Inflammatory macrophage treated with lipopolysaccharide for 1 hour (primary cell): ENCODE measurements around the gene GLUL.
A peak's percentile ranks its signal among the peaks of the same experiment; 100 is the strongest.
"Not testable (repeated sequence)": the region's sequence is repeated elsewhere in the genome, so short reads cannot be mapped to it uniquely, and the experiment has no call there.

Experiments used
- DNase-seq, 2 donors: peaks; one replicate each; pipeline ENCODE4 v3.0.0-alpha.2; 2020 to 2022

GLUL gene

DNA sequence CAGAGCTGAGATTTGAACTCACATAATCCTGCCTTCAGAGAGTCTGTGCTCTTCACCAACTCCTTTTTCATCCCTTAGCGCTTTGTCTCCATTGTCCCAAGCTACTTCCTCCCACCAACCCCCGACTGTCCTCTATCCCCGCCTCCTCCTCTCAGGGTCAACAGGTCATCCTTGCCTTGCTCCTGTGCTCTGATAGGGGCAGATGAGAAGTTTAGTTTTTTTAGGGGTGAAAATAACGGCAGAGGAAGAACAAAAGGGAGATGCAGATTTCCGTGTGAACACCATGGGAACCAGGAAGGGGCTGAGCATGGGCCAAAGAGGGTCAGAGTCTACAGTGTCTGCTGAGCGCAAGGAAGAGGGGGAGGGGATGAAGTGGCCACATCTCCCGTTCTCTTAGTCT lies 31.9 kb downstream of the GLUL start:
- DNase-seq: no peak

DNA sequence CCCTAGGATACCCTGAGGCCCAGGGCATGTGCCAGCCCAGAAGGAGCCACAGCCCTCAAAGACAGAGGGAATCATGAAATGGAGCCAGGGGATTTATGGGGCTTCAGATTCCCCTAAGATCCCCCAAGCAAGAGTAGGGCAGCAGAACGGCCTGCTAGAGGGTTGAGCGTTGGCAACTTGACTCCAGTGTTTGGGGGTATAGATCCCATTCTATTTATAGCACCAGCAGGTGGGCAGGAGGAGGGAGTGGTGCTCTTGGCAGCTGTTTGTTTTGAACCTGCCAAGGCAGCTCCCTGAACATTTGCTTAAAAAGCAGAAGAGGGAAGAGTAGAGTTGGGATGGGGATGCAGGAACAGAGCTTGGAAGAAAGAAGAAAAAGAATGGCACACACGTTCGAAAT lies 33.7 kb downstream of the GLUL start:
- no peak for DNase-seq

DNA sequence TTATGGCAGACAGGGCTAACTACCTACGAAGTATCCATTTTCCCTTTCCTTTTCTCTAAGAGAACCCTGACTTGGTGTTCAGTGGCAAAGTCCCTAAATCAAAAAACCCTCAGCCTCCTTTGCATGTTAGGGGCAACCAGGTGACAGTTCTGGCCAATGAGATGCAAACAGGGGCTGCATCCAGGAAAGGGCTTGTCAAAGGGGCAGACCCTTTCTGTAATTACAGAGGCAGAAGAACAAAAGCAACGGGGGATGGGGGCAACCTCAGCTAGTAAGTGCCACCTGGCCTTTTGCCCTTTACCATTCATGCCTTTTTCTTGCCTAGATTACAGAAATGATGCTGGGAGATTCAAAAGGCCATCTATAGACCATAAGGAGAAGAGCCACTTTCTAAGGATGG lies 34.4 kb downstream of the GLUL start:
- no peak for DNase-seq

DNA sequence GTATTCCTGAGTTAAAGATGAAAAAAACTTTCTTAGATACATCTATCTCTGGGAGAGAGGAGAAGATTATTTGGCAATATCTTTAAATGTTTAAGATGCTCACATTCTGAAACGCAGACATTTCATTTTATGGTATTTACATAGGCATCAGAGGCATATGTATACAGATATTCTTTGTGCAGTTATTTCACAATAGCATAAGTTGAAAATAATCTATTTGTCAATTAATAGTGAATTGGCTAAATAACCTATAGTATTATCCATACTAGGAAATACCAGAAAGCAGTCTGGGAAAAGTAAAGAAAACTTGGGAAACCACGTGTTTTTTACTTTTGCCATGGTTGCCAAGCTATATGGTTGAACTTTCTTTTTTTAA lies 35.9 kb downstream of the GLUL start:
- no peak for DNase-seq

DNA sequence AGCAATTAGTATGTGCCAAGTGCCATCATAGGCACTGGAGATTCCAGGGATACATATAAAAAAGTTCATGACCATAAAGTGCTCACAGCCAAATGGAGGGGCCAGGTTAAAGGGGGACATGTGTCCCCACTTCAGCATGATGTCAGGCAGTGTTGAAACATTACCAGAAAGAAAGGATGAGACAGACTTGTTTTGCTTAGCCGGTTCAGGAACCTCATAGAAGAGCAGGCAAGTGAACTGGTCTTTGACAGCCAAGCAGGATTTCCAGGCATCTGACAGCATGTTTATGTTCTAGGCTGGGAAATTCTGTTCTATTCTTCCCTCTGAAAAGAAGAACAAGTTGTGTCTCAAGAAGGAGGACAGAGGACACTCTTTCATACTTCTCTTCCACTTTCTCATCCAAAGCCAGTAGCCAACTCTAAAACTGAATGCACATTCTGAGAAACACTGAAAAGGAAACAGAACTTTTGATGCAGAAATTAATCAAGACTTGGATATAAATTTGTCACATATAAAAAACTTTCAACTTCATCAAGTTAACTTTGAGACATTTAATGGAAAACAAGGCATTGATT lies 39.7 kb downstream of the GLUL start:
- peak in 1 of 2 donors; percentile 7 for DNase-seq

DNA sequence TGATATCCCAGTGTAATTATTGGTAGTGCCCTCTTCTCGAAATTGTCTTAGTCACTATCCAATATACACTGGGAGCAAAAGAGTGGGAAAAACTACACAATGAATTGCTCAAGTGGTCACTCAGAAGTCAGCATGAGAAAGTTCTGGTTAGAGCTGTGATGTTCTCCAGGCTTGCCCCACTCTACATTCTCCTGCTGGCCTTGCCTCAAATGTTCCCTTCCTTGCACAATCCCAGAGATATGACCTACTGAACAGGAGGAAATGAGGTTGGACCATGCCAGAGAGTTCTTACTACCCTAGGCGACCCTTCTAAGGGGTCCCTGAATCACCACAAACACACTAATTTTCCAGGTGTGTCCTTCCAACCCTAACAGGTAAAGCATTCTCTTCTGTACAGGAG lies 40.8 kb downstream of the GLUL start:
- peak in 1 of 2 donors; percentile 36 for DNase-seq

DNA sequence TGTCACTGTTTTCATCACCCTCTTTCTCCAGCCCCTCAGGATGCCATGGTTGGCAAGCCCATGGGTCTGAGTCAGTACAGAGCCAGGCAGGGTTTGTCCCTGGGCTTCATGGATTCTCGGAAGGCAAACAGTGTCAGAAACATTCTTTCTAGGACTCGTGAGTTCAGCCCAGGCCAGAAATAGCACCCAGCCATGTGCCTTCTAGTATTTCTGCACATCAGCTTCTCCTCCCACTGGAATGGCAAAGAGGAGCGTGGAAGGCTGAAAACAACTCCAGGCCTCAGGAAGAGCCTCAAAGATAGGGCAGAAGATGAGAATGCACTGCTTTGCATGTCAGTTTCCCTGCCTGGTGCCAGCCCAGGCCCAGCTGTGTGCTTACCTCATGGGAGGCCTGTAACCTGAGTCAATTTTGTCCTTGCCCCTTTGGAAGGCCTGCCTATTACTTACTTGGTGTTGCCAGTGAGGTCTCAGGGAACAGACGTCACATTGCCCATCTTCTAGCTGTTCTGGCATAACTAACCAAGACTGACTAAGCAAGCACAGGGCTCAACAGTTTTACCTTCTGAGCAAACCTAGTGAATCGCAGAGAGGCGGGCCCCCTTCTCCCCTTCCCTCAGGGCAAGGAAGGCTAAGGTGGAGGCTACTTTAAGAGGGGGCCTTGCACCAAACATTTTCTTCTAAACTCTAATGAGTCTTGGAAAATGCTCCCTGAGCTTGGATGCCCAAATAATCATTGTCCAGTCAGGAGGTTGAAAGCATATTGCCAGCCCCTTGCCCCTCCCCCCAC lies 42.4 kb downstream of the GLUL start:
- DNase-seq: no peak

DNA sequence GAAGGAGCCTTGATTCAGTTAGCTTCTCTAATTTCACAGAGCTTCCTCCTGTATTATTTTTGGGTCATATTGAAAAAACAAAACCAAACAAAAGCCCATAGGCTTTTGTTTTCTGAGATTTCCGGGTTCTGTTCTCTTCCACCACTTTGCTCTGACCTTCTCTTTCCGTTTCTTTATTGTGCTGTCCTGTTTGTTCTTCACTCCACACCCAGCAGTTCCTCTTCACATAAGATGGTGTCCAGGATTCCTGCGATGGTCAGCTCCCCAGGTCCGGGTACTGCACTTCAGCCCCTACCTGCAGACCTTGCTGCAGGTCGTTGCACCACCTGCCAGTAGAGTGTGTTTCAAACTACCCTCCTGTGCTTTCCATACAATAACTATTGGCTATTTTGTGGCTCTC lies 44.6 kb downstream of the GLUL start:
- no peak for DNase-seq

DNA sequence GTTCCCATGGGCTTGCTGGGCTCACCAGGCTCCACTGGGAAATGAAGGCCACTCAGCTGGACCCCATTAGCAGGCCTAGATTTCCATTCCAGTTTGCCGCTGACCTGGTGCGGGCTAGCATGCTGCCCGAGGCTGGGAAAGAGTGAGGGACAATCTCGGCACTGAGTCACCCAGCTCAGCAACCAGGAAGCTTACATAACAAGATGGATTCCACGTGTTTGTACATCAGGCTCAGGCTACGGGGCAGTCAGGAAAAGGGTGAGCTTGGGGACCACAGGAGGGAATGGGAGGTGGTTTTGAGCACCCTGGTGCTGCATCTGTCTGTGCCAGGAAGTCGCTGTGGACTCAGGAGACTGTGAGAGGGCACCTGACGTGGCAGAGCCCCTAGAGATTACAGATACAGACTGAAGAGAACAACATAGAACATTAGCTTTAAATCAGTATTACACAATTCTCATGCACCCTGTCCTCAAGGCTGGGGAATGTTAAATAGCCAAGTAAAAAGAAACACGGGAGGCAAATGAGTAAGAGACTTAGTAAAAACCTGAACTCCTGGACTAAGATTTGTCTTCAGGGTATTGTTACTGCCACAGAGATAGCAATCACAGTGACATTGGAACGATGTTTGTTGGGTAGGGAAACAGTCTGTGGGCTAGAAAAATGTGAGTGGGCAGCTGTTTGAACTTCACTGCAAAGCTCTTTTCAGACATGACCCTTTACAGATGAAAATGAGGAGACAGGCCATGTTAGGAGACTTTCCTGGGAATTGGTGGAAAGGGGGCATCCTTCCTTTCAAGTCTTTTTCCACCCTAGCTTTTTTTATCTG lies 51.1 kb downstream of the GLUL start:
- no peak for DNase-seq

DNA sequence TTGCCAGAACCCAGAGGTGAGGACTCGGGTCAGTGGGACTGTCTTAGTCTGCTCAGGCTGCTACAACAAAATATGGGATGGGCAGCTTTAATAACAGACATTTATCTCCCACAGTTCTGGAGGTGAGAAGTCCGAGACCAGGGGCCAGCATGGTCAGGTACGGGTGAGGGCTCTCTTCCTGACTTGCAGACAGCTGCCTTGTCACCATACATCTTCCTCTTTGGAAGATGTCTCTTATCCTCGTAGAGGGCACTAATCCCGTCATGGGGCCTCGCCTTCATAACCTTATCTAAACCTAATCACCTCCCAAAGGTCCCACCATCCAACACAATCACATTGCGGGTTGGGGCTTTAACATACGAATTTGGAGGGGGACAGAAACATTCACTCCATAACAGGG lies 51.9 kb downstream of the GLUL start:
- DNase-seq: no peak

DNA sequence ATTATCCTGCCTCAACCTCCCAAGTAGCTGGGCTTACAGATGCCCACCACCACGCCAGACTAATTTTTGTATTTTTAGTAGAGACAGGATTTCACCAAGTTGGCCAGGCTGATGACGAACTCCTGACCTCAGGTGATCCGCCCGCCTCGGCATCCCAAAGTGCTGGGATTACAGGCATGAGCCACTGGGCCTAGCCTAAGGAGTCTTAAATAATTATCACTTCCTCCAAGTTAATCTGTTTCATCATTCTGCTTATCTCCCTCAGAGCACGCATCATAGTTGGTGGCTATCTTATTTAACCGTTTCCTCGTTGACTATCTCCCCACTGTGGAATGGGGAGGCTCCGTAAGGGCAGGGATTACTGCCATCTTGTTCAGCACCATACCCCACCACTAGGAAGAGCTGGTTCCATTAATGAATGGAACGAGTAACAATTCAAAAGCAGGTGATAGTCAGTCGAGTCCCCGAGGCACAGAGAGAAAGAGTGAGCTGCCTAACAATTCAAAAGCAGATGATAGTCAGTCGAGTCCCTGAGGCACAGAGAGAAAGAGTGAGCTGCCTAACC lies 52.7 kb downstream of the GLUL start:
- no peak for DNase-seq

DNA sequence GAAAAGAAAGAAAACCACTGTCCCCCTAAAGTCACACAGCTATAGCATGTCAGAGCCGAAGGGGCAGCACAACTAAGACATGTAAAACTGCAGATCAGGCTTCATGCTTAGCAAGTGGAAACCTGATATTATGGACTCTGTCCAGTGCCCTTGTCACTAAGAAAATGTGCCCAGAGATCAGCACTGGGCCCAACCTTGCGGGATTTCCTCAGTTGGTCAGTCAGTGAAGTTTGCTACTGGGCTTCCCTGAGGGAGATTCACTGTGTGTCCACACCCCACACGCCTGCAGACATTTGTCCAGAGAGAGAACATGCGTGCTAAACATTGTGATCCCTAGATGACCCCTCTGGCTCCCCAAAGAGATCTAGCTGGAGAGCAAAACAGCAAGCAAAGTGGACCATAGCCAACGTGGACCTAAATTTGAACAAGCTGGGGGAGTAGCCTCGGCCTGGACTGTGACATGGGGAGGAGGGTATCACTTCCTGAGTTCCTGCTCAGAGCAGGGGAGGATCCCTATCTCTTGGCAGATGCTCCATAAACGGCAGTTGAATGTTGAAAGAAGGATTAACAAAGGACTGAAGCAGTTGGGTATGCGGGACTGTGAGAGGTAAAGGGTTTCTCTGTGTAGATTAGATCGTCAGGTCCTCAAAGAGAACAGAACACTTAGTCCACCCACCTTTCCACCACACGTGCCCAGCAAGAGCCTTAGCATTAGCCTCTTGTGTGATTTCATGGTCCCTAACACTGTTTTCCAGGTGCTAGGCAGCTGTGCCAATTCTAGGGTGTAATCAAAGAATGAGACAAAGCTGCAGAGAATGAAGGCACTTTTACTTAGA lies 53.6 kb downstream of the GLUL start:
- no peak for DNase-seq

DNA sequence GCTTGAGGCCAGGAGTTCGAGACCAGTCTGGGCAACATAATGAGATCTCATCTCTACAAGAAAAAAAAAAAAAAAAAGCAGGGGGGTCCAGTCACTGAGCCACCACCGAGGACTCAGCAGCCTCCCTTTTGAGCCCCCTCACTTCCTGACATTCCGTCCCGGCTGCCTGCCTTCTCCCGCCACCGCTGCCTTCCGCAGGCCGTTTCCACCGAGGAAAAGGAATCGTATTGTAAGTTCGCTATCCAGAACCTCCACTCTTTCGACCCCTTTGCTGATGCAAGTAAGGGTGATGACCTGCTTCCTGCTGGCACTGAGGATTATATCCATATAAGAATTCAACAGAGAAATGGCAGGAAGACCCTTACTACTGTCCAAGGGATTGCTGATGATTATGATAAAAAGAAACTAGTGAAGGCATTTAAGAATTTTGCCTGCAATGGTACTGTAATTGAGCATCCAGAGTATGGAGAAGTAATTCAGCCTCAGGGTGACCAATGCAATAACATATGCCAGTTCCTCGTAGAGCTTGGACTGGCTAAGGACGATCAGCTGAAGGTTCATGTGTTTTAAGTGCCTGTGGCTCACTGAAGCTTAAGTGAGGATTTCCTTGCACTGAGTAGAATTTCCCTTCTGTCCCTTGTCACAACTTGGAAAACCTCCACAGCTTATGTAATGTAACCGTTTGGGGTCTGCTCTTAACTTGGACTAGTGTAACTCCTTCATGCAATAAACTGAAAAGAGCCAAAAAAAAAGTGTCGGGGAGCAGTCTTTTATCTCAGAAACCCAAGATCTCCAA lies 55.6 kb downstream of the GLUL start:
- peak in 1 of 2 donors; percentile 22 for DNase-seq

DNA sequence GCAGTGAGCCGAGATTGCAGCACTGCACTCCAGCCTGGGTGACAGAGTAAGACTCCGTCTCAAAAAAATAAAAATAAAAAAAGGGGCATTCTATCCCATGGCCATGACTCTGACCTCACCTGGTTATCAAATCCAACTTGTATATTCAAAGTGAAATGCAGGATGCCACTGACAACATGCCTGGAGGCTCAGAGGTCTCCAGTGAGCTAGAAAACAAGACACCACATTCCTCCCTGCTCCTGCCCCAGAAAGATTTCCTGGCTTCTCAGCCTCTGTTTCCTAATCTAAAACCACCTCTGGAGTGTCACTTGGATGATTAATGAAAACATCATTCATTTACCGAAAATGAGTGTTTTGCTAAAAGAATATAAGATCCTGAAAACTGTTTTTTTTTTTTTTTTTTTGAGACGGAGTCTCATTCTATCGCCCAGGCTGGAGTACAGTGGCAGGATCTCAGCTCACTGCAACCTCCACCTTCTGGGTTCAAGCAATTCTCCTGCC lies 58.5 kb downstream of the GLUL start:
- not testable (repeated sequence) for DNase-seq

DNA sequence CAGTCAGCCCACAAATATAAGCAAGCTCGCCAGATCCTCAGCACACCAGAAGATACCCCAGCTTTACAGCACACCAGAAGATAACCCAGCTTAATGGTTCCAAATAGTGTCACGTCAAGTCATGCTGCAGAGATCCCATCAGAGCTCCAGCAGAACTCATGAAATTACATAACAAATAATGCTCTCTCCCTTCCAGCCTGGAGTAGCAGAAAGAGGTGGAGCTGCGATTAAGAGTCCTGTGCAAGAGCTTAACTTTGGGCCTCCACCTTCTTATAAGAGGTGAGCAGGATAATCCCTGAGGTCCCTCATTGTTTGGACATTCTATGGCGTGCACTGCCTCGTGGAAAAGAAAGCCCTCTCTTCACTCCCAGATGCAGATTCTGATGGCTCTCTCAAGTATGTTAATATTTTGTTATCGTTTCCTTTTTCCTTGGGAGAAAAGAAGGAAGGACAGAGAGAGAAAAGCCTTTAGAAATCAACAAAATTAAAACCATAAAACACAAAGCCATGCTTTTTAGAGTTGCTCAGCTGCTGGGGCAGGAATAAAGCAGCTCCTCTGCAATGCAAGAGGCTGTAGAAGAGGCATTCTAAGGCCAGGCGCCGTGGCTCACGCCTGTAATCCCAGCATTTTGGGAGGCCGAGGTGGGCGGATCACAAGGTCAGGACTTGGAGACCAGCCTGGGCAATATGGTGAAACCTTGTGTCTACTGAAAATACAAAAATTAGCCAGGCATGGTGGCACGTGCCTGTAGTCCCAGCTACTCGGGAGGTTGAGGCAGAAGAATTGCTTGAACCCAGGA lies 59.1 kb downstream of the GLUL start:
- DNase-seq: no peak
